Activated CD4-positive, alpha-beta T cell treated with anti-CD3 and anti-CD28 coated beads for 36 hours (primary cell): ENCODE measurements around the gene EIPR1. TPM values are rescaled to one million over a fixed set of nuclear protein-coding genes. Genes with fewer than 3 reads are reported as not detected.

Experiments
- ATAC-seq: fragments of 200-7000 bp; cut with Tn5 transposase; one replicate; pipeline ENCODE4 v1.10.0; 2021; ENCODE audit warnings: mild to moderate bottlenecking, moderate library complexity
- CTCF ChIA-PET: fragments of 350-600 bp; sonication (Branson Sonifier 250); formaldehyde crosslinking; loops from one replicate; lab custom pipeline; 2021; ENCODE audit warnings: antibody characterized with exemption; lab: Charles Lee
- POLR2A ChIA-PET: fragments of 350-600 bp; sonication (Branson Sonifier 250); formaldehyde crosslinking; loops from one replicate; lab custom pipeline; 2021; ENCODE audit warnings: antibody characterized with exemption, inconsistent platforms; lab: Charles Lee
- DNase-seq: peaks from one replicate; pipeline ENCODE4 v3.0.0-alpha.2; 2020
- H3K27ac Mint-ChIP-seq: one replicate; pipeline ENCODE4 v1.8.0; 2021; ENCODE audit warnings: mixed read lengths
- H3K27me3 Mint-ChIP-seq: one replicate; pipeline ENCODE4 v1.8.0; 2021; ENCODE audit warnings: mixed read lengths
- H3K36me3 Mint-ChIP-seq: one replicate; pipeline ENCODE4 v1.8.0; 2021; ENCODE audit warnings: low read depth, mixed read lengths
- H3K4me1 Mint-ChIP-seq: one replicate; pipeline ENCODE4 v1.8.0; 2021; ENCODE audit warnings: mixed read lengths
- H3K4me3 Mint-ChIP-seq: one replicate; pipeline ENCODE4 v1.8.0; 2021; ENCODE audit warnings: mild to moderate bottlenecking, moderate library complexity, mixed read lengths
- H3K9me3 Mint-ChIP-seq: one replicate; pipeline ENCODE4 v1.8.0; 2021; ENCODE audit warnings: low read depth, mixed read lengths
- intact Hi-C, 2 experiments: fragments of 100-400 bp; cut with DNase I in 1 of 2; cut with micrococcal nuclease in 1 of 2; formaldehyde crosslinking; loops; one replicate each; pipeline versions ENCODE4 v1.14.2 to v1.15.1; 2022 to 2024; cut with DNase I, micrococcal nuclease
- total RNA-seq, 2 experiments: library from RNA; stranded (reverse); gene quantifications; one replicate each; pipeline ENCODE4 v1.2.3, GENCODE V29; 2021

EIPR1 gene
- total RNA-seq, 2 experiments from 2014 or later: 38.6 to 58.2 TPM

- intact Hi-C loops: no loop called here
- no peak for DNase-seq
- Mint-ChIP-seq H3K27me3 (no peaks in the 10 kb centered on the region), H3K4me3 (no peak overlapping the region), H3K27ac (no peak overlapping the region), H3K4me1 (no peaks in the 10 kb centered on the region), H3K9me3 (no peaks in the 10 kb centered on the region), H3K36me3 (peaks cover 21% of the 10 kb centered on the region)
- ChIA-PET POLR2A (no interaction called here), CTCF (interaction anchor here (0.5 kb wide), 1 partner anchor 99 kb away, joined by 3 read pairs; no protein-coding TSS in a partner anchor)
- no peak for ATAC-seq
Observed at GRCh38 chr2:3322311-3322970, 55.2 kb downstream of the EIPR1 start.

- DNase-seq: no peak
- H3K4me3 Mint-ChIP-seq: no peak overlapping the region
- ChIA-PET POLR2A (no interaction called here), CTCF (interaction anchor here (0.5 to 1.0 kb wide), 2 partner anchors 15 to 99 kb away, joined by 3 read pairs; no protein-coding TSS in a partner anchor)
- no peak for ATAC-seq
- intact Hi-C loops: no loop called here
- H3K9me3 Mint-ChIP-seq: no peaks in the 10 kb centered on the region
- no peak overlapping the region for H3K27ac Mint-ChIP-seq
- H3K36me3 Mint-ChIP-seq: peaks cover 21% of the 10 kb centered on the region
- H3K27me3 Mint-ChIP-seq: no peaks in the 10 kb centered on the region
- H3K4me1 Mint-ChIP-seq: no peaks in the 10 kb centered on the region
Observed at GRCh38 chr2:3321825-3322224, 55.8 kb downstream of the EIPR1 start.

GRCh38 chr2:3320910-3321605, 56.6 kb downstream of the EIPR1 start:
- H3K27ac Mint-ChIP-seq: no peak overlapping the region
- no peaks in the 10 kb centered on the region for H3K4me1 Mint-ChIP-seq
- intact Hi-C loops: no loop called here
- peaks cover 15% of the 10 kb centered on the region for H3K36me3 Mint-ChIP-seq
- H3K9me3 Mint-ChIP-seq: no peaks in the 10 kb centered on the region
- no peak overlapping the region for H3K4me3 Mint-ChIP-seq
- DNase-seq (no peak), ATAC-seq (no peak)
- CTCF ChIA-PET: interaction anchor here (1.0 kb wide), 1 partner anchor 15 kb away, joined by 3 read pairs; no protein-coding TSS in a partner anchor
- POLR2A ChIA-PET: no interaction called here
- no peaks in the 10 kb centered on the region for H3K27me3 Mint-ChIP-seq

- DNase-seq (no peak), ATAC-seq (no peak)
- CTCF ChIA-PET: no interaction called here
- POLR2A ChIA-PET: no interaction called here
- H3K4me1 Mint-ChIP-seq: no peaks in the 10 kb centered on the region
- H3K9me3 Mint-ChIP-seq: no peaks in the 10 kb centered on the region
- H3K27ac Mint-ChIP-seq: no peak overlapping the region
- H3K27me3 Mint-ChIP-seq: no peaks in the 10 kb centered on the region
- no peak overlapping the region for H3K4me3 Mint-ChIP-seq
- H3K36me3 Mint-ChIP-seq: peaks cover 15% of the 10 kb centered on the region
- intact Hi-C loops: no loop called here
Observed at GRCh38 chr2:3319745-3320566, 57.7 kb downstream of the EIPR1 start.

- Mint-ChIP-seq H3K9me3 (no peaks in the 10 kb centered on the region), H3K4me3 (no peak overlapping the region), H3K27me3 (no peaks in the 10 kb centered on the region), H3K36me3 (peaks cover 15% of the 10 kb centered on the region), H3K4me1 (no peaks in the 10 kb centered on the region), H3K27ac (no peak overlapping the region)
- DNase-seq: no peak
- ATAC-seq: no peak
- intact Hi-C loops: no loop called here
- ChIA-PET CTCF (no interaction called here), POLR2A (no interaction called here)
Observed at GRCh38 chr2:3319134-3319533, 58.5 kb downstream of the EIPR1 start.

GRCh38 chr2:3317871-3318590, 59.6 kb downstream of the EIPR1 start:
- Mint-ChIP-seq H3K27me3 (no peaks in the 10 kb centered on the region), H3K4me1 (peaks cover 4% of the 10 kb centered on the region), H3K36me3 (peaks cover 15% of the 10 kb centered on the region), H3K9me3 (no peaks in the 10 kb centered on the region), H3K27ac (no peak overlapping the region), H3K4me3 (no peak overlapping the region)
- DNase-seq (no peak), ATAC-seq (no peak)
- CTCF ChIA-PET: interaction anchor here (0.7 kb wide), 1 partner anchor 269 kb away, joined by 4 read pairs; no protein-coding TSS in a partner anchor
- intact Hi-C loops: no loop called here
- POLR2A ChIA-PET: no interaction called here

GRCh38 chr2:3317277-3317685, 60.3 kb downstream of the EIPR1 start:
- Mint-ChIP-seq H3K27me3 (no peaks in the 10 kb centered on the region), H3K27ac (no peak overlapping the region), H3K36me3 (peaks cover 15% of the 10 kb centered on the region), H3K4me1 (peaks cover 9% of the 10 kb centered on the region), H3K9me3 (no peaks in the 10 kb centered on the region), H3K4me3 (no peak overlapping the region)
- ChIA-PET CTCF (interaction anchor here (0.7 kb wide), 1 partner anchor 269 kb away, joined by 4 read pairs; no protein-coding TSS in a partner anchor), POLR2A (no interaction called here)
- DNase-seq (no peak), ATAC-seq (no peak)
- intact Hi-C loops: no loop called here

GRCh38 chr2:3316456-3317276, 61.0 kb downstream of the EIPR1 start:
- Mint-ChIP-seq H3K4me3 (no peak overlapping the region), H3K4me1 (peaks cover 9% of the 10 kb centered on the region), H3K27ac (no peak overlapping the region), H3K9me3 (no peaks in the 10 kb centered on the region), H3K36me3 (peaks cover 15% of the 10 kb centered on the region), H3K27me3 (no peaks in the 10 kb centered on the region)
- ChIA-PET POLR2A (no interaction called here), CTCF (no interaction called here)
- ATAC-seq: no peak
- no peak for DNase-seq
- intact Hi-C loops: no loop called here

GRCh38 chr2:3314626-3315025, 63.0 kb downstream of the EIPR1 start:
- H3K4me3 Mint-ChIP-seq: no peak overlapping the region
- no peak overlapping the region for H3K27ac Mint-ChIP-seq
- POLR2A ChIA-PET: no interaction called here
- CTCF ChIA-PET: no interaction called here
- peaks cover 9% of the 10 kb centered on the region for H3K4me1 Mint-ChIP-seq
- H3K27me3 Mint-ChIP-seq: no peaks in the 10 kb centered on the region
- H3K9me3 Mint-ChIP-seq: no peaks in the 10 kb centered on the region
- DNase-seq (no peak), ATAC-seq (no peak)
- peaks cover 10% of the 10 kb centered on the region for H3K36me3 Mint-ChIP-seq
- intact Hi-C loops: no loop called here

GRCh38 chr2:3313781-3314375, 63.7 kb downstream of the EIPR1 start:
- peaks cover 9% of the 10 kb centered on the region for H3K4me1 Mint-ChIP-seq
- H3K27me3 Mint-ChIP-seq: no peaks in the 10 kb centered on the region
- H3K36me3 Mint-ChIP-seq: peaks cover 7% of the 10 kb centered on the region
- intact Hi-C loops: no loop called here
- POLR2A ChIA-PET: no interaction called here
- CTCF ChIA-PET: interaction anchor here (1.8 kb wide), 1 partner anchor 11 kb away, joined by 5 read pairs; no protein-coding TSS in a partner anchor
- no peak overlapping the region for H3K4me3 Mint-ChIP-seq
- H3K27ac Mint-ChIP-seq: no peak overlapping the region
- H3K9me3 Mint-ChIP-seq: no peaks in the 10 kb centered on the region
- ATAC-seq: no peak
- no peak for DNase-seq
